HepG2 (cell line): ENCODE data around the gene DDX20. TPM values are rescaled to one million over a fixed set of nuclear protein-coding genes. Genes with fewer than 3 reads are reported as not detected.
A peak's percentile ranks its signal among the peaks of the same experiment; 100 is the strongest.

Source experiments
- CAMTA2 ChIP-seq: sonication (generic); formaldehyde crosslinking; IDR thresholded peaks from 2 replicates; pipeline ENCODE4 v1.4.0; 2020; ENCODE audit warnings: mild to moderate bottlenecking, missing genetic modification reagents, borderline replicate concordance
- CENPT ChIP-seq: sonication (generic); formaldehyde crosslinking; IDR thresholded peaks from 2 replicates; pipeline ENCODE4 v1.8.0; 2022; ENCODE audit warnings: low read depth, mild to moderate bottlenecking, moderate library complexity, missing genetic modification reagents
- HCFC1 ChIP-seq: fragments of 150-350 bp; IDR thresholded peaks from 2 replicates; pipeline ENCODE4 v1.6.1; 2014; ENCODE audit warnings: low read depth, low read length
- HNRNPLL ChIP-seq: fragments of 200-400 bp; formaldehyde crosslinking; IDR thresholded peaks from 2 replicates; pipeline ENCODE4 v1.6.1; 2017; ENCODE audit warnings: mild to moderate bottlenecking, low read depth, low read length; ENCODE audit not compliant: poor library complexity, severe bottlenecking
- KMT2A ChIP-seq: sonication (generic); formaldehyde crosslinking; IDR thresholded peaks from 2 replicates; pipeline ENCODE4 v1.4.0; 2020; ENCODE audit warnings: missing genetic modification reagents
- MED13 ChIP-seq: sonication (generic); formaldehyde crosslinking; IDR thresholded peaks from 2 replicates; pipeline ENCODE4 v1.5.0; 2020; ENCODE audit warnings: missing genetic modification reagents
- MEIS1 ChIP-seq: sonication (generic); formaldehyde crosslinking; IDR thresholded peaks from 2 replicates; pipeline ENCODE4 v1.9.0; 2021; ENCODE audit warnings: mild to moderate bottlenecking, missing genetic modification reagents, moderate library complexity, borderline replicate concordance
- MIER3 ChIP-seq: IDR thresholded peaks from 2 replicates; pipeline ENCODE4 v1.6.1; 2016; ENCODE audit warnings: missing compliant biosample characterization, borderline replicate concordance
- NFAT5 ChIP-seq: sonication (generic); formaldehyde crosslinking; IDR thresholded peaks from 2 replicates; pipeline ENCODE4 v1.4.0; 2020; ENCODE audit warnings: missing genetic modification reagents
- RFX1 ChIP-seq: fragments of 450-650 bp; IDR thresholded peaks from 2 replicates; pipeline ENCODE4 v1.6.1; 2017
- TBL1XR1 ChIP-seq: fragments of 150-350 bp; IDR thresholded peaks from 2 replicates; pipeline ENCODE4 v1.6.1; 2014; ENCODE audit warnings: borderline replicate concordance, low read length; ENCODE audit not compliant: partially characterized antibody
- TERF1 ChIP-seq: sonication (generic); formaldehyde crosslinking; IDR thresholded peaks from 2 replicates; pipeline ENCODE4 v1.8.0; 2022; ENCODE audit warnings: mild to moderate bottlenecking, missing genetic modification reagents, moderate library complexity
- ZBTB42 ChIP-seq: sonication (generic); formaldehyde crosslinking; IDR thresholded peaks from 2 replicates; pipeline ENCODE4 v1.5.0; 2020; ENCODE audit warnings: mild to moderate bottlenecking, missing genetic modification reagents
- ZFP82 ChIP-seq: sonication (generic); formaldehyde crosslinking; IDR thresholded peaks from 2 replicates; pipeline ENCODE4 v1.5.1; 2020; ENCODE audit warnings: mild to moderate bottlenecking, missing genetic modification reagents, borderline replicate concordance
- ZKSCAN5 ChIP-seq: sonication (generic); formaldehyde crosslinking; IDR thresholded peaks from 2 replicates; pipeline ENCODE4 v1.5.1; 2020; ENCODE audit warnings: mild to moderate bottlenecking, missing genetic modification reagents
- ZNF468 ChIP-seq: sonication (generic); formaldehyde crosslinking; IDR thresholded peaks from 2 replicates; pipeline ENCODE4 v1.8.0; 2022; ENCODE audit warnings: mild to moderate bottlenecking, moderate library complexity, missing genetic modification reagents
- ZNF550 ChIP-seq: sonication (generic); formaldehyde crosslinking; IDR thresholded peaks from 2 replicates; pipeline ENCODE4 v1.4.0; 2020; ENCODE audit warnings: mild to moderate bottlenecking, missing genetic modification reagents, borderline replicate concordance
- ZNF7 ChIP-seq: IDR thresholded peaks from 2 replicates; pipeline ENCODE4 v1.6.1; 2016; ENCODE audit warnings: missing biosample characterization, missing genetic modification reagents
- ZNF749 ChIP-seq: sonication (generic); formaldehyde crosslinking; IDR thresholded peaks from 2 replicates; pipeline ENCODE4 v1.8.0; 2022; ENCODE audit warnings: mild to moderate bottlenecking, missing genetic modification reagents, moderate library complexity, borderline replicate concordance
- polyA plus RNA-seq, 8 experiments: library from polyadenylated mRNA; depleted of rRNA in 3 of 8; stranded (reverse) in 7 of 8; unstranded in 1 of 8; fragments of >200 nt; fragmentation: Illumina TruSeq in 4 of 8; extraction: Trizol in 4 of 8; gene quantifications; 2 replicates each; pipeline versions ENCODE4 v1.2.1 to v1.2.3, GENCODE V29; 2011 to 2016; ENCODE audit warnings: low read depth in 4 of 8, missing spikeins in 1 of 8, mixed read lengths in 1 of 8; ENCODE audit not compliant: insufficient read depth in 1 of 8
- total RNA-seq, 5 experiments: library from RNA; depleted of rRNA; stranded (reverse); fragments of >200 nt; fragmentation: Illumina TruSeq; extraction: Trizol; gene quantifications; 2 replicates each; pipeline ENCODE4 v1.2.3, GENCODE V29; 2016; ENCODE audit warnings: low read depth in 1 of 5
- TF ChIP-seq, protein P1 (sequence below): conservative IDR thresholded peaks from 2 replicates; pipeline ENCODE4 v1.6.1; 2018; ENCODE audit warnings: missing genetic modification reagents
- TF ChIP-seq, protein P2 (sequence below): sonication (generic); formaldehyde crosslinking; conservative IDR thresholded peaks from 2 replicates; pipeline ENCODE4 v1.8.1; 2023; ENCODE audit warnings: missing genetic modification reagents

DDX20 gene
- total and polyA plus RNA-seq, 2 of the 13 experiments (the other 11 are each of a cell fraction or from before 2014, with no cell fraction given): 4.0 to 14.3 TPM

- TF ChIP-seq, protein P1, sequence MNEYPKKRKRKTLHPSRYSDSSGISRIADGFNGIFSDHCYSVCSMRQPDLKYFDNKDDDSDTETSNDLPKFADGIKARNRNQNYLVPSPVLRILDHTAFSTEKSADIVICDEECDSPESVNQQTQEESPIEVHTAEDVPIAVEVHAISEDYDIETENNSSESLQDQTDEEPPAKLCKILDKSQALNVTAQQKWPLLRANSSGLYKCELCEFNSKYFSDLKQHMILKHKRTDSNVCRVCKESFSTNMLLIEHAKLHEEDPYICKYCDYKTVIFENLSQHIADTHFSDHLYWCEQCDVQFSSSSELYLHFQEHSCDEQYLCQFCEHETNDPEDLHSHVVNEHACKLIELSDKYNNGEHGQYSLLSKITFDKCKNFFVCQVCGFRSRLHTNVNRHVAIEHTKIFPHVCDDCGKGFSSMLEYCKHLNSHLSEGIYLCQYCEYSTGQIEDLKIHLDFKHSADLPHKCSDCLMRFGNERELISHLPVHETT (CRISPR knock-in tag): no peak
- peak; percentile 23; the same call in 1 of the 2 replicates for TF ChIP-seq MEIS1 (CRISPR knock-in tag)
- no peak for TF ChIP-seq ZNF550 (CRISPR knock-in tag)
- TF ChIP-seq ZKSCAN5 (CRISPR knock-in tag): no peak
- no peak for TF ChIP-seq NFAT5
- TF ChIP-seq RFX1: peak; percentile 85; the same call in 1 of the 2 replicates
- TF ChIP-seq ZFP82 (CRISPR knock-in tag): no peak
- no peak for TF ChIP-seq ZNF7 (CRISPR knock-in tag)
- no peak for TF ChIP-seq TBL1XR1
- TF ChIP-seq ZNF749 (CRISPR knock-in tag): no peak
- TF ChIP-seq ZNF468 (CRISPR knock-in tag): no peak
- no peak for TF ChIP-seq CAMTA2
- no peak for TF ChIP-seq TERF1 (CRISPR knock-in tag)
- TF ChIP-seq ZBTB42 (CRISPR knock-in tag): no peak
- TF ChIP-seq HCFC1: no peak
- no peak for TF ChIP-seq HNRNPLL
- TF ChIP-seq CENPT: no peak
- 0 out of 2 replicates have a peak, but pooled peaks have one; percentile 41 for TF ChIP-seq KMT2A
- TF ChIP-seq, protein P2, sequence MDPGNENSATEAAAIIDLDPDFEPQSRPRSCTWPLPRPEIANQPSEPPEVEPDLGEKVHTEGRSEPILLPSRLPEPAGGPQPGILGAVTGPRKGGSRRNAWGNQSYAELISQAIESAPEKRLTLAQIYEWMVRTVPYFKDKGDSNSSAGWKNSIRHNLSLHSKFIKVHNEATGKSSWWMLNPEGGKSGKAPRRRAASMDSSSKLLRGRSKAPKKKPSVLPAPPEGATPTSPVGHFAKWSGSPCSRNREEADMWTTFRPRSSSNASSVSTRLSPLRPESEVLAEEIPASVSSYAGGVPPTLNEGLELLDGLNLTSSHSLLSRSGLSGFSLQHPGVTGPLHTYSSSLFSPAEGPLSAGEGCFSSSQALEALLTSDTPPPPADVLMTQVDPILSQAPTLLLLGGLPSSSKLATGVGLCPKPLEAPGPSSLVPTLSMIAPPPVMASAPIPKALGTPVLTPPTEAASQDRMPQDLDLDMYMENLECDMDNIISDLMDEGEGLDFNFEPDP (CRISPR knock-in tag): no peak
- TF ChIP-seq MIER3 (CRISPR knock-in tag): peak; percentile 39; the same call in 1 of the 2 replicates
- no peak for TF ChIP-seq MED13 (CRISPR knock-in tag)
Observed at GRCh38 chr1:111733183-111733991, 22.3 kb upstream of the DDX20 start (continued).
